Measurements from ENCODE around the gene UNC13A. TPM values are rescaled to one million over a fixed set of nuclear protein-coding genes. Genes with fewer than 3 reads are reported as not detected.

The UNC13A gene
- total RNA-seq, 4 donors from 2014 or later, result 0.38 to 0.83 (median 0.62) TPM

DNA sequence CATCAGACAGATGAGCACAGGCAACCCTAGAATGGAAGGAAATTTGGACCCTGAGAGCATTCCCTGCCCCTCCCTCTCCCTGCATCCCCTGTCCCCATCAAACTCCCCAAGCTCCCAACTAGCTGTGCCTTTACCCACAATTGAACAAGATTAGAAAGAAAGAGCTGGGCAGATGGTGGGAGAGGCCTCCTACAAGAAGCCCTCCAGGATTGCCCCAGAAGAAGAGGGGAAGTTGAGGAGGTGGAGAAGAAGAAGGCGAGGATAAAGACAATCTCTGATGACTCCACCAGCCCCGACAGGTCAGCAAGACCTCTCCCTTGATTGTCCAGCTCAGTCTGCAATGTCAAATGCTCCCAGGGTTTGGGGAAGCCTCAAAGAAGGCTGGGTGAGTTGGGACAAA, 11.9 kb downstream of the UNC13A start:
- Histone ChIP-seq H3K4me1 (peaks cover 0 to 8% (median 0%) of the 10 kb centered on the region in 4 donors), H3K4me3 (no peak overlapping the region), H3K27me3 (peaks cover 0 to 4% of the 10 kb centered on the region in 2 donors), H3K9me3 (no peaks in the 10 kb centered on the region), H3K27ac (no peak overlapping the region), H3K36me3 (no peaks in the 10 kb centered on the region)
- no peak for TF ChIP-seq POLR2A (IDR thresholded peaks at IDR 0.05)
- no peak for TF ChIP-seq CTCF (IDR thresholded peaks at IDR 0.05)
- DNase-seq, result no peak

DNA sequence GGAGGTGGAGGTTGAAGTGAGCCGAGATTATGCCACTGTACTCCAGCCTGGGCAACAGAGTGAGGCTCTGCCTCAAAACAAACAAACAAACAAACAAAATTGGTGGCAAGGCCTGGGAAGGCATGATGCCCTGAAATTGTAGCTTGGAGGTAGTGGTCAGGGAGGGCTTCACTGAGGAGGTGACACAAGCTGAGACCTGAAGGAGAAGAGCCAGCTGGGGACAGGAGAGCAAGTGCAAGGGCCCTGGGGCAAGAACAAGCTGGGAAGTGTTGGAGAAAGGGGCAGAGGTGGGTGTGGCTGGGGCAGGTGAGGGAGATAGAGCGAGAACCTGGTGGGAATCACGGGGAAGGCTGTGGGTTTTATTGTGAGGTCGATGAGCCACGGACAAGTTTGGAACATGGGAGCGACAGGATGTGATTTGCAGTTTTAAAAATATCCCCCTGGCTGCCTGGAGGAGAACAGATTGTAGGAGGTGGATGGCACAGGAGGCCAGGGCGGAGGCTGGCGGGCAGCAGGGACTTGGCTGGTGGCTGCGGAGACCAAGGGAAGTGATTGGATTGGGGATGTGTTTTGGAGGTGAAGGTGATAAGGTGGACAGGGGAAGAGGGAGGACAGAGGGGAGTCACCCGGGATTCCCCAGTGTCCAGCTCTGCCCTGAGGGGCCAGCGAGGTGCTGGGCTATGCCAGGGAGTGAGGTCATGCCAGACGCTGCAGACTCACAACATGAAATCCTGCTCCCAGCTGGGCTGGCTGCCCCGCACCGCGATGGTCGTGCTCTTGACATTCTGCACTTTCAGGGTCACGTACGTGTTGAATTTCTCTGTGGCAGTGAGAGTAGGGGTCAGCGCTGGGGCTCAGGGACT, 14.0 kb downstream of the UNC13A start:
- TF ChIP-seq POLR2A (IDR thresholded peaks at IDR 0.05) (no peak), CTCF (IDR thresholded peaks at IDR 0.05) (no peak)
- H3K27me3 ChIP-seq, result no peaks in the 10 kb centered on the region
- H3K36me3 ChIP-seq, result no peaks in the 10 kb centered on the region
- no peak overlapping the region for H3K4me3 ChIP-seq
- H3K4me1 ChIP-seq, result no peaks in the 10 kb centered on the region
- no peak for DNase-seq
- H3K9me3 ChIP-seq, result no peaks in the 10 kb centered on the region
- no peak overlapping the region for H3K27ac ChIP-seq

- H3K9me3 ChIP-seq, result no peaks in the 10 kb centered on the region
- H3K27me3 ChIP-seq, result no peaks in the 10 kb centered on the region
- H3K4me3 ChIP-seq, result no peak overlapping the region
- DNase-seq, result no peak
- no peak overlapping the region for H3K27ac ChIP-seq
- H3K36me3 ChIP-seq, result no peaks in the 10 kb centered on the region
- TF ChIP-seq CTCF (IDR thresholded peaks at IDR 0.05) (no peak), POLR2A (IDR thresholded peaks at IDR 0.05) (no peak)
- H3K4me1 ChIP-seq, result no peaks in the 10 kb centered on the region
These were observed 16.2 kb downstream of the UNC13A start for GRCh38 chr19:17671906-17672305.

GRCh38 chr19:17669419-17669818, 18.7 kb downstream of the UNC13A start:
- no peak for DNase-seq
- Histone ChIP-seq H3K9me3 (peaks cover 0 to 13% (median 5%) of the 10 kb centered on the region in 4 donors), H3K27me3 (no peaks in the 10 kb centered on the region), H3K27ac (no peak overlapping the region), H3K4me3 (no peak overlapping the region), H3K36me3 (no peaks in the 10 kb centered on the region), H3K4me1 (no peaks in the 10 kb centered on the region)
- TF ChIP-seq POLR2A (IDR thresholded peaks at IDR 0.05), result no peak
- TF ChIP-seq CTCF (IDR thresholded peaks at IDR 0.05), result no peak

- no peaks in the 10 kb centered on the region for H3K27me3 ChIP-seq
- TF ChIP-seq CTCF (IDR thresholded peaks at IDR 0.05), result no peak
- H3K9me3 ChIP-seq, result peaks cover 0 to 13% (median 6%) of the 10 kb centered on the region in 4 donors
- no peak for DNase-seq
- no peak overlapping the region for H3K4me3 ChIP-seq
- H3K27ac ChIP-seq, result no peak overlapping the region
- H3K4me1 ChIP-seq, result no peaks in the 10 kb centered on the region
- H3K36me3 ChIP-seq, result no peaks in the 10 kb centered on the region
These were observed 23.1 kb downstream of the UNC13A start for GRCh38 chr19:17665058-17665457.
